IPS-20b (cell line): ENCODE measurements around the gene NOL6.

Experiments used
- H3K27ac ChIP-seq: one replicate; pipeline ENCODE4 v1.5.1; 2013; ENCODE audit warnings: low read length
- H3K27me3 ChIP-seq: 2 replicates; pipeline ENCODE4 v1.6.1; 2013; ENCODE audit warnings: mild to moderate bottlenecking, low read length, inconsistent platforms; ENCODE audit not compliant: insufficient read depth
- H3K36me3 ChIP-seq: 2 replicates; pipeline ENCODE4 v1.6.1; 2013; ENCODE audit warnings: low read depth, mild to moderate bottlenecking, inconsistent platforms, low read length, moderate library complexity; ENCODE audit not compliant: insufficient read depth
- H3K4me1 ChIP-seq: 2 replicates; pipeline ENCODE4 v1.6.1; 2013; ENCODE audit warnings: mild to moderate bottlenecking, control low read depth, inconsistent platforms, low read length, moderate library complexity; ENCODE audit not compliant: insufficient read depth
- H3K4me3 ChIP-seq: 2 replicates; pipeline ENCODE4 v1.5.1; 2013; ENCODE audit warnings: mild to moderate bottlenecking, low read length, inconsistent platforms
- H3K9ac ChIP-seq: 2 replicates; pipeline ENCODE4 v1.6.1; 2013; ENCODE audit warnings: low read depth, mild to moderate bottlenecking, inconsistent platforms, low read length, moderate library complexity
- H3K9me3 ChIP-seq: 2 replicates; pipeline ENCODE4 v1.6.1; 2013; ENCODE audit warnings: mild to moderate bottlenecking, low read depth, low read length, inconsistent platforms; ENCODE audit not compliant: insufficient read depth

The NOL6 gene

DNA sequence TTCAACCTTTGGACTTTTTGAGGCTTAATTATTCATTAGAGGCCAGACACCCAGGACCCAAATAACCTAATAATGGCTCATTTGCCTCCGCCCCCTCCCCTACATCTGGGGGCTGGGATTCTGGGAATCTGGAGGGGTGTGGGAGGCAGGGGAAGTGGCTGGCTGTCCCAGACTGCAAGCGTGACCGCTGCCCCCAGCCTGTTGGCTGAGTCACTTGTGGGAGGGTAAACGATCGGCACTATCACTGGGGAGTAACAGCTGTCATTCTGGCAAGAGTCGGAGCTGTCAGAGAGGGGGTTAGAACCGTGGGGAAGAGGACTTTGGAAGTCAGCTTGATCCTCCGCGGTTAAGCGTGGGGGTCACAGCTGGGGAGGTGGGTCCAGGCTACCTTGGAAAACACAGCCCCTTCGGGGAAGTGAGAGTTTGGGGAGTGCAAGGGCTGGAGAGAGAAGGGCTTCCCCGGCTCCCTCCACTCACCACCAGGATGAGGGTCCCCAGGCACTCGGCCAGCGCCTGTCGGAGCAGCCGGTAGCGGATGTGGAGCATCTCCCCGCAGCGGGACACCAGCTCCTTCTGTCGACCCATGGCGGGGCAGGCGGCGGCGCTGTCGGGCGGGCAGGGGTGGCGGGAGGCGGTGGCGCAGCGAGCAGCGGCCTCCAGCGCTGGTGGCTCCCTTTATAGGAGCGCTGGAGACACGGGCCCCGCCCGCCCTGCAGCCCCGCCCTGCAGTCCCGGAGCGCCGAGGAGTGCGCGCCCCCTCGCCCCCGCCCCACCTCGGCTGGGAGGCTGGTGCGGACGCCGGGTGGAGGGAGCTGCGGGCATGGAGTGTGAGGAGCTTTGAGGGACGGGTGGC lies 26.6 kb downstream of the NOL6 start, which contains the start of gene AQP3:
TSS of gene AQP3 (minus strand) at position 648 of the 853 bp plus-strand sequence. CDS start at position 585, 63 bp downstream.
- no peak within 1 kb of the TSS; the same call in 1 of the 2 replicates for H3K9ac ChIP-seq
- peaks cover 11% of the 10 kb centered on the region for H3K4me1 ChIP-seq
- no peaks in the 10 kb centered on the region for H3K36me3 ChIP-seq
- H3K4me3 ChIP-seq, result peak within 1 kb of the TSS; percentile 70
- no peaks in the 10 kb centered on the region for H3K9me3 ChIP-seq
- H3K27me3 ChIP-seq, result peaks cover 35% of the 10 kb centered on the region
- no peak within 1 kb of the TSS for H3K27ac ChIP-seq

DNA sequence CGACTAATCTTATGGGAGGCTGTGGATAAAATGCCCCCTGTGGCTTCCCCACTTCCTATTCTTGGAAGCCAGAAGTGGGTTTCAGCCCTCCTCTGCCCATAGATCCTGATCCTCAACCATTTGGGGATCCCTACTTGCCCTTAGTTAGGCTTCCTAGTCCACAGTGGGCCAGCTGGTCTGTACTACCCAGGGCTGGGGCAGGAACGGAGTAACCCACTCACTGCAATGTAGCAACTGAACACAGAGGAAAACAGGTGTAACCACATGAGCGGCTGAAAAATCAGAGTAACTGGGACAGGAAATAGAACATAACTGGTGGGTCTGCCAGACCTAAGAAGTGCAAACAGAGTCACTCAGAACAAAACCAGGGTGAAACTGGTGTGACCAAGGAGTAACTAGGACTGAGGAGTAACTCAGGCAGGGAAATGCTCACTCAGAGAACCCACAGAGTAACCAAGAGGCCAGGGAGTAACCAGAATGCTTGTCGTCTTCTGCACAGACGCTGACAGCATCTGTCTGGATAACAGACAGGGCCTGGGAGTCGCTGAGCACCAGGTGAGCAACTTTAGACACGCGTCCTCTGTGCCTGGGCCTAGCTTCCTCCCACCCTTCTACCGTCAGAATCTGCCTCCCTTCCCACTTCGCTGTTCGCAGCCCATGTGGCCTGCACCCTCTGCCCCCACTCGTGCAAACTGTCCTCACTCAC lies 27.3 kb downstream of the NOL6 start:
- Histone ChIP-seq H3K36me3 (no peaks in the 10 kb centered on the region), H3K27ac (no peak overlapping the region), H3K4me3 (peak overlapping the region; percentile 70; the same call in 1 of the 2 replicates), H3K4me1 (peaks cover 11% of the 10 kb centered on the region), H3K9ac (no peak overlapping the region), H3K27me3 (peaks cover 35% of the 10 kb centered on the region), H3K9me3 (no peaks in the 10 kb centered on the region)

GRCh38 chr9:33445389-33446239 lies 28.1 kb downstream of the NOL6 start:
- H3K9ac ChIP-seq, result no peak overlapping the region
- peaks cover 35% of the 10 kb centered on the region for H3K27me3 ChIP-seq
- no peak overlapping the region for H3K27ac ChIP-seq
- no peak overlapping the region for H3K4me3 ChIP-seq
- H3K9me3 ChIP-seq, result no peaks in the 10 kb centered on the region
- H3K36me3 ChIP-seq, result no peaks in the 10 kb centered on the region
- H3K4me1 ChIP-seq, result peaks cover 11% of the 10 kb centered on the region

GRCh38 chr9:33443464-33444154 lies 30.1 kb downstream of the NOL6 start:
- Histone ChIP-seq H3K27ac (no peak overlapping the region), H3K4me3 (no peak overlapping the region), H3K4me1 (peaks cover 11% of the 10 kb centered on the region)

DNA sequence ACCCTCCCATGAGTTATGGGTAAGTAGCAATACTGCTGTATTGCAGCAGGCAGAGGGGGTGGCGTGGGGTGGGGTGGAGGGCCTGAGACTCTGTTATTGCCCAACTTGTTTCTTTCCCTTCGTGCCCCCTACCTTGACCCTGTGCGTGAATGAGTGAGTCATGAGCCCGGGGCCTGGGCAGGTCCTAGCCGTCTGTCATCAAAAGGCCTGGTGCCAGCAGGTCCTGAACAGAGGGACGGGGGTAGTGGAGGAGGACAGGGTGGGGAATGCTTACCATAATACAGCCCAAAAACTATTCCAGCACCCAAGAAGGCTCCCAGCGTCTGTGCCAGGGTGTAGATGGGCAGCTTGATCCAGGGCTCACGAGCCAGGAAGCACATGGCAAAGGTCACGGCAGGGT lies 30.7 kb downstream of the NOL6 start:
- Histone ChIP-seq H3K4me3 (no peak overlapping the region), H3K36me3 (no peaks in the 10 kb centered on the region), H3K4me1 (peaks cover 9% of the 10 kb centered on the region), H3K9me3 (no peaks in the 10 kb centered on the region), H3K27ac (no peak overlapping the region), H3K9ac (no peak overlapping the region), H3K27me3 (peaks cover 27% of the 10 kb centered on the region)

More at GRCh38 chr9:33443464-33444154, 30.1 kb downstream of the NOL6 start:
- Histone ChIP-seq H3K9ac (no peak overlapping the region), H3K36me3 (no peaks in the 10 kb centered on the region), H3K9me3 (no peaks in the 10 kb centered on the region), H3K27me3 (peaks cover 32% of the 10 kb centered on the region)

- Histone ChIP-seq H3K4me1 (0 out of 2 replicates have a peak, but pooled peaks cover 6% of the 10 kb centered on the region), H3K27ac (no peak overlapping the region), H3K9ac (no peak overlapping the region), H3K9me3 (no peaks in the 10 kb centered on the region), H3K27me3 (peaks cover 21% of the 10 kb centered on the region), H3K36me3 (no peaks in the 10 kb centered on the region), H3K4me3 (no peak overlapping the region)
These were observed 31.6 kb downstream of the NOL6 start for GRCh38 chr9:33442125-33442524.

GRCh38 chr9:33440609-33441008 lies 33.1 kb downstream of the NOL6 start:
- H3K36me3 ChIP-seq, result no peaks in the 10 kb centered on the region
- H3K9ac ChIP-seq, result no peak overlapping the region
- H3K4me1 ChIP-seq, result 0 out of 2 replicates have a peak, but pooled peaks cover 6% of the 10 kb centered on the region
- no peaks in the 10 kb centered on the region for H3K9me3 ChIP-seq
- H3K27me3 ChIP-seq, result peaks cover 6% of the 10 kb centered on the region; the same call in 1 of the 2 replicates
- H3K4me3 ChIP-seq, result no peak overlapping the region
- H3K27ac ChIP-seq, result no peak overlapping the region

GRCh38 chr9:33440204-33440603 lies 33.5 kb downstream of the NOL6 start:
- H3K27ac ChIP-seq, result no peak overlapping the region
- H3K9ac ChIP-seq, result no peak overlapping the region
- H3K4me1 ChIP-seq, result 0 out of 2 replicates have a peak, but pooled peaks cover 6% of the 10 kb centered on the region

DNA sequence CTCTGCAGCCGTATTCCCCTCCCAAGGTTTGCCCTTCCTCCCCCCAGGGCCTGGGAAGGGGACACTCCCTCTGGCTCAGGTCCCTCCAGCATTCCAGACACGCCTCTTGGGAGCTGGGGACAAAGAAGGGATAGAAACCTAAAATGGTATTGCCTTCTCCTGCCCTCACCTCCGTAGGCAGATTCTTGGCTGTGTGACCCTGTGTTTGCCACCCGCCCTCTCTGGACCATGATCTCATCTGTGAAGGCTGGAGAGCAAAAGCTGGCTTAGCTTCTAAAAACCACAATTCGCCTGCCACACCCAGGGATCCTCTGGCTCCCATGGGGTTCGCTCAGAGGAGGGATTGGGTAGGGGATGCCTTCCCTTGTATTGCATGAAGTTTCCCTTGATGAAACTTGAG lies 34.0 kb downstream of the NOL6 start:
- H3K9me3 ChIP-seq, result no peaks in the 10 kb centered on the region
- no peaks in the 10 kb centered on the region for H3K27me3 ChIP-seq
- no peak overlapping the region for H3K4me3 ChIP-seq
- no peak overlapping the region for H3K27ac ChIP-seq
- 0 out of 2 replicates have a peak, but pooled peaks cover 6% of the 10 kb centered on the region for H3K4me1 ChIP-seq
- H3K9ac ChIP-seq, result no peak overlapping the region
- H3K36me3 ChIP-seq, result no peaks in the 10 kb centered on the region

More at GRCh38 chr9:33440204-33440603, 33.5 kb downstream of the NOL6 start:
- Histone ChIP-seq H3K9me3 (no peaks in the 10 kb centered on the region), H3K27me3 (0 out of 2 replicates have a peak, but pooled peaks cover 4% of the 10 kb centered on the region), H3K36me3 (no peaks in the 10 kb centered on the region), H3K4me3 (no peak overlapping the region)

DNA sequence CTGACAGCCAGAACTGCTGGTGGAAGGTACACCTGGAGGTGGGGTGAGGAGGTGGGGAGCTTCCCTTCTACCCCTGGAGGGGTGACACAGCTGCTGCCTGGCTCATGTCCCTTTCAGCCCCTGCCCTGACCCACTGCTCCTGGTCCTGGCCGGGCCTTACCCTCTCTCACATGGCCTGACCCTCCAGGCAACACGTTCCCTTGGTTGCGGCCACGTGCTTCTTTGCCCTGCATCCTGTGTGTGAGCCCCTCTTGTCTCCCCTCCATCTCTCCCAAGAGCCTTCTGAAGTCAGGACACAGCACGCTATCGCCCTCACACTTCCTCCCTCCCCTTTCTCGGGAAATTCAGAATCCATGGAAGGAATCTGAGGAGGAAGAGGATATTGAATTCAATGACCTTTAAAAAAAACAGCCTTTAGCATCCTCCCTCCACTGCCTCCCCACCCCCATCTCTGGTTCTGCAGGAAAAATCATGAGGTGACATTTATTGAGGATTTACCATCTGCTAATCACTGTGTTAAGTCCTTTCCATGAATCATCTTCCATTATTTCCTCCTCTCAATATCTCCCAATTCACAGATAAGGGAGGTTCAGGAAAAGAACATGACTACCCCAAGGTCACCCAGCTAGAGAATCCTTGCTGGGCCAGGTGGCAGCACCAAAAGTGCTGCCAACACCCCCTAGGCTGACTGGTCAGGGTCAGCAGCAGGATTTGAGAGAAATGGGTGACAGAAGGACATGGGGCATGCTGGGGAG lies 34.6 kb downstream of the NOL6 start:
- Histone ChIP-seq H3K4me3 (no peak overlapping the region), H3K27ac (no peak overlapping the region), H3K9ac (no peak overlapping the region), H3K36me3 (no peaks in the 10 kb centered on the region), H3K9me3 (no peaks in the 10 kb centered on the region), H3K4me1 (0 out of 2 replicates have a peak, but pooled peaks cover 6% of the 10 kb centered on the region), H3K27me3 (no peaks in the 10 kb centered on the region)
